ENCODE data around the gene GORASP2. TPM values are rescaled to one million over a fixed set of nuclear protein-coding genes. Genes with fewer than 3 reads are reported as not detected.

The GORASP2 gene
- total RNA-seq, 1 experiment from 2014 or later, result 87.9 TPM

DNA sequence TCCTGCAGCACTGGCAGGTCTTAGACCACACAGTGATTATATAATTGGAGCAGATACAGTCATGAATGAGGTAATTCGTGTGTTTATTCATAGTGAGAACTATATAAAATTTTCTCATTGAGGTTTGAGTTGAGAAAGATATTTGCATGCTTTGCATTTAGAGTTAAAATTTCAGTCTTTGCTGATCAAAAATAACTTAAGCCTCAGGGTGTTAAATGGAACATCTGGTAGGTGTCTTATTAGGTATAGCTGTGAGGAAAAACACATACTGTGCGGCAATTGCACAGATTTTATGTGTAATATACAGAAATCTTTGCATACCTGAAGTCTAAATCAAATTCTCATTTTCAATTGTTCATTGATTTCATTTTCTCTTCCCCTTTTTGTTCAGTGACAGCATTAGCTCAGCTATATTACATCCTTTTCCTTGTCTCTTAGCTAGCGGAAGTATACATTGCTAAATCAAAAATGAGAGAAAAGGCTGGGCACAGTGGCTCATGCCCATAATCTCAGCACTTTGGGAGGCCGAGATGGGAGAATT is 21.2 kb downstream of the GORASP2 start:
- no peaks in the 10 kb centered on the region for H3K9me3 ChIP-seq (ENCODE audit: control insufficient read depth in 1 of 2, insufficient read depth in 1 of 2, low read depth in 1 of 2, low read length in 2 of 2)
- H3K4me3 ChIP-seq (replicated peaks in 1 of 2; ENCODE audit: low read depth in 1 of 2, low read length in 2 of 2), result no peak overlapping the region
- TF ChIP-seq, protein P1, sequence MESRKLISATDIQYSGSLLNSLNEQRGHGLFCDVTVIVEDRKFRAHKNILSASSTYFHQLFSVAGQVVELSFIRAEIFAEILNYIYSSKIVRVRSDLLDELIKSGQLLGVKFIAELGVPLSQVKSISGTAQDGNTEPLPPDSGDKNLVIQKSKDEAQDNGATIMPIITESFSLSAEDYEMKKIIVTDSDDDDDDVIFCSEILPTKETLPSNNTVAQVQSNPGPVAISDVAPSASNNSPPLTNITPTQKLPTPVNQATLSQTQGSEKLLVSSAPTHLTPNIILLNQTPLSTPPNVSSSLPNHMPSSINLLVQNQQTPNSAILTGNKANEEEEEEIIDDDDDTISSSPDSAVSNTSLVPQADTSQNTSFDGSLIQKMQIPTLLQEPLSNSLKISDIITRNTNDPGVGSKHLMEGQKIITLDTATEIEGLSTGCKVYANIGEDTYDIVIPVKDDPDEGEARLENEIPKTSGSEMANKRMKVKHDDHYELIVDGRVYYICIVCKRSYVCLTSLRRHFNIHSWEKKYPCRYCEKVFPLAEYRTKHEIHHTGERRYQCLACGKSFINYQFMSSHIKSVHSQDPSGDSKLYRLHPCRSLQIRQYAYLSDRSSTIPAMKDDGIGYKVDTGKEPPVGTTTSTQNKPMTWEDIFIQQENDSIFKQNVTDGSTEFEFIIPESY (IDR thresholded peaks at IDR 0.05; ENCODE audit: extremely low read depth, insufficient replicate concordance, low read length), result no peak
- no peak for TF ChIP-seq EGR1 (IDR thresholded peaks at IDR 0.05; ENCODE audit: low read depth)
- TF ChIP-seq ELF1 (IDR thresholded peaks at IDR 0.05; ENCODE audit: borderline replicate concordance, low read depth), result no peak
- TF ChIP-seq YY1 (IDR thresholded peaks at IDR 0.05; ENCODE audit: extremely low read depth, insufficient replicate concordance, low read depth, low read length), result no peak
- no peak for TF ChIP-seq POLR2AphosphoS5 (IDR thresholded peaks at IDR 0.05; ENCODE audit: low read depth, low read length)
- TF ChIP-seq CBX3 (IDR thresholded peaks at IDR 0.05; ENCODE audit: low read depth), result no peak
- TF ChIP-seq EZH2 (IDR thresholded peaks at IDR 0.05), result no peak
- no peak for TF ChIP-seq EZH2phosphoT487 (IDR thresholded peaks at IDR 0.05; ENCODE audit: borderline replicate concordance)
- no peak for TF ChIP-seq RAD21 (IDR thresholded peaks at IDR 0.05; ENCODE audit: low read depth)
- no peak for TF ChIP-seq ZFX (IDR thresholded peaks at IDR 0.05)
- TF ChIP-seq, protein P2, sequence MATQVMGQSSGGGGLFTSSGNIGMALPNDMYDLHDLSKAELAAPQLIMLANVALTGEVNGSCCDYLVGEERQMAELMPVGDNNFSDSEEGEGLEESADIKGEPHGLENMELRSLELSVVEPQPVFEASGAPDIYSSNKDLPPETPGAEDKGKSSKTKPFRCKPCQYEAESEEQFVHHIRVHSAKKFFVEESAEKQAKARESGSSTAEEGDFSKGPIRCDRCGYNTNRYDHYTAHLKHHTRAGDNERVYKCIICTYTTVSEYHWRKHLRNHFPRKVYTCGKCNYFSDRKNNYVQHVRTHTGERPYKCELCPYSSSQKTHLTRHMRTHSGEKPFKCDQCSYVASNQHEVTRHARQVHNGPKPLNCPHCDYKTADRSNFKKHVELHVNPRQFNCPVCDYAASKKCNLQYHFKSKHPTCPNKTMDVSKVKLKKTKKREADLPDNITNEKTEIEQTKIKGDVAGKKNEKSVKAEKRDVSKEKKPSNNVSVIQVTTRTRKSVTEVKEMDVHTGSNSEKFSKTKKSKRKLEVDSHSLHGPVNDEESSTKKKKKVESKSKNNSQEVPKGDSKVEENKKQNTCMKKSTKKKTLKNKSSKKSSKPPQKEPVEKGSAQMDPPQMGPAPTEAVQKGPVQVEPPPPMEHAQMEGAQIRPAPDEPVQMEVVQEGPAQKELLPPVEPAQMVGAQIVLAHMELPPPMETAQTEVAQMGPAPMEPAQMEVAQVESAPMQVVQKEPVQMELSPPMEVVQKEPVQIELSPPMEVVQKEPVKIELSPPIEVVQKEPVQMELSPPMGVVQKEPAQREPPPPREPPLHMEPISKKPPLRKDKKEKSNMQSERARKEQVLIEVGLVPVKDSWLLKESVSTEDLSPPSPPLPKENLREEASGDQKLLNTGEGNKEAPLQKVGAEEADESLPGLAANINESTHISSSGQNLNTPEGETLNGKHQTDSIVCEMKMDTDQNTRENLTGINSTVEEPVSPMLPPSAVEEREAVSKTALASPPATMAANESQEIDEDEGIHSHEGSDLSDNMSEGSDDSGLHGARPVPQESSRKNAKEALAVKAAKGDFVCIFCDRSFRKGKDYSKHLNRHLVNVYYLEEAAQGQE (IDR thresholded peaks at IDR 0.05; ENCODE audit: low read depth), result no peak
- no peak for TF ChIP-seq FOSL1 (IDR thresholded peaks at IDR 0.05; ENCODE audit: low read depth)
- TF ChIP-seq, protein P3, sequence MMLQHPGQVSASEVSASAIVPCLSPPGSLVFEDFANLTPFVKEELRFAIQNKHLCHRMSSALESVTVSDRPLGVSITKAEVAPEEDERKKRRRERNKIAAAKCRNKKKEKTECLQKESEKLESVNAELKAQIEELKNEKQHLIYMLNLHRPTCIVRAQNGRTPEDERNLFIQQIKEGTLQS (IDR thresholded peaks at IDR 0.05), result no peak
- TF ChIP-seq, protein P4, sequence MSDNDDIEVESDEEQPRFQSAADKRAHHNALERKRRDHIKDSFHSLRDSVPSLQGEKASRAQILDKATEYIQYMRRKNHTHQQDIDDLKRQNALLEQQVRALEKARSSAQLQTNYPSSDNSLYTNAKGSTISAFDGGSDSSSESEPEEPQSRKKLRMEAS (IDR thresholded peaks at IDR 0.05), result no peak
- TF ChIP-seq SRF (IDR thresholded peaks at IDR 0.05; ENCODE audit: low read depth), result no peak
- no peaks in the 10 kb centered on the region for H3K27me3 ChIP-seq (ENCODE audit: insufficient read depth, low read length)
- H3K27ac ChIP-seq (ENCODE audit: low read depth, low read length), result no peak overlapping the region
- H2AFZ ChIP-seq (ENCODE audit: low read depth, low read length, poor library complexity, severe bottlenecking), result no peak overlapping the region
- ATAC-seq (no peak), DNase-seq (ENCODE audit: low read depth, low spot score) (no peak)
- POLR2A ChIA-PET, result no interaction called here
- CTCF ChIA-PET, result no interaction called here
- H3K9me2 ChIP-seq (ENCODE audit: insufficient read depth), result no peaks in the 10 kb centered on the region
- H3K79me2 ChIP-seq (ENCODE audit: insufficient read depth, low read length), result peaks cover 42% of the 10 kb centered on the region
- H4K20me1 ChIP-seq (ENCODE audit: insufficient read depth), result 0 out of 2 replicates have a peak, but pooled peaks cover 5% of the 10 kb centered on the region
- no peak overlapping the region for H3K9ac ChIP-seq (ENCODE audit: low read length)
- H3K4me2 ChIP-seq (ENCODE audit: low read length), result no peak overlapping the region
- peaks cover 50 to 52% of the 10 kb centered on the region in 2 experiments for H3K36me3 ChIP-seq (ENCODE audit: control insufficient read depth in 1 of 2, insufficient read depth in 2 of 2, low read length in 2 of 2)
- no peaks in the 10 kb centered on the region for H3K4me1 ChIP-seq (ENCODE audit: control insufficient read depth in 1 of 2, insufficient read depth in 2 of 2, low read length in 2 of 2)
- no TSS peak for BruUV-seq (replicated peaks)
- intact Hi-C loops (cut with micrococcal nuclease), result no loop called here
- RAD21 ChIA-PET (ENCODE audit: low non-redundant PET in 1 of 2, low total read pairs in 2 of 2, uncharacterized antibody in 2 of 2, unreplicated experiment in 2 of 2), result no interaction called here
